HG03196 (cell line): ENCODE measurements around the gene CD300LB.
"Not testable (repeated sequence)": the region's sequence is repeated elsewhere in the genome, so short reads cannot be mapped to it uniquely, and the experiment has no call there.

Experiments
- ATAC-seq: cut with Tn5 transposase; IDR thresholded peaks from one replicate; pipeline ENCODE4 v1.9.1; 2021; ENCODE audit not compliant: unreplicated experiment

The CD300LB gene

DNA sequence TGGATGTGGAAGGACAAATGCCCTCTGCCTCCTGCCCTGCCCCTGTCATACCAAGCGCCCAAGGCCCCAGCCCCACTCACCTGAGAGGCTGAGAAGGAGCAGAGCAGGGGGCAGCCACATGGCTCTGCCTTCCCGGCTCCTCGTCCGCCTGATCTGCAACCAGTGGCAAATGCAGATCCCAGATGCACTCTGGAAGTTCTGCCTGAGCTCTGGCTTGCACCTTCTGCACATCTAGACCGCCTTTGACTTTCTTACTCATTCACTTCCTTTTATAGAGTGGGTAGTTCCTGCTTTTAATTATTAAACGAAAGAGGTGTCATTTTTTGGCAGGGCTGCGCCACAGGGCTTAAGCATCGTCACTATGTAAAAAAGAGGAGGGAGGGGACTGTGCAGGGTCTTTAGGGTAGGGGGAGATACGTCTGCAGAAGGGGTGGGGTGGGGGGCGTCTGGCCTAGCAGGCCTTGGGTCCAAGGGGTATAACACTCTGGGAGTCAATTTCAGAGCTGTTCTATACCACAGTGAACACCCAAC lies at the start of gene CD300LB:
TSS of gene CD300LB (minus strand) at position 245 of the 531 bp plus-strand sequence. CDS start at position 120, 125 bp downstream.
- no peak for ATAC-seq

DNA sequence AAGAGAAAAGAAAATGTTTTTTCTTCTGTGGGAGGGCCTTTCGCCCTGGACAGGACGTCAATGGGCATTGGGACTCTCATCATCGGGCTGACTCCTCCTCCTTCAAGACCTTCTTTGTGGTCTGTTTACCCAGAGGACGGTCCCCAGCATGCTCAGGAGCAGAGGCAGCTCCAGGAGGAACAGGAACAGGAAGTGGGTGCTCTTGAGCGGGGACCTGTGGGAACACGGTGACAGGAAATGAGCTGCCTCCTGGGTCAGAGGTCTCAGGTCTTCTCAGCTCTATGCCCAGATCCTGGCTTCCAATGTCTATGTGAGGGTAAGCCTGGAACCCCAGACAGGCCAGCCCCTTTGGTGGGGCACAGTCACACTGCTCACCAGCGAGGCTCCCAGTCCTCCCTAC lies 48.6 kb upstream of the CD300LB start:
- ATAC-seq = no peak

DNA sequence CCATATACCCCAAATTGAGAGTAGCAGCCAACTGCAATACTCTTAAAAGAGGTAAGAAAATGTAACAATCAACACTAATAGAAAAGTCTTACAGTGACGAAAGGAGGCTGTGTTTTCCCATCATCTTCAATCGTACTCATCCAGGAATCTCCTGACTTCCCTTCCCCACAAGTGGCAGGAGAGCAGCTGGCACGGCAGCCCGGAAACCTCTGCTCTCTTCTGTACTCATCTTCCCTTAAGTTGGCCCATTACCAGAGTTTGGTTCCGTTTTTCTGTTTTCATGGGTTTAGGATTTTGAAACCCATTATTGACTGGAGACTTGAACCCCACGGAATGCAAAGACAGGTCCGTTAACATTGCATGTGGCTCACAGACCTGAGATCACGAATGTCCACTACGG lies 47.7 kb upstream of the CD300LB start:
- no peak for ATAC-seq

- ATAC-seq = no peak
Observed at GRCh38 chr17:74574489-74575142, 43.3 kb upstream of the CD300LB start.

DNA sequence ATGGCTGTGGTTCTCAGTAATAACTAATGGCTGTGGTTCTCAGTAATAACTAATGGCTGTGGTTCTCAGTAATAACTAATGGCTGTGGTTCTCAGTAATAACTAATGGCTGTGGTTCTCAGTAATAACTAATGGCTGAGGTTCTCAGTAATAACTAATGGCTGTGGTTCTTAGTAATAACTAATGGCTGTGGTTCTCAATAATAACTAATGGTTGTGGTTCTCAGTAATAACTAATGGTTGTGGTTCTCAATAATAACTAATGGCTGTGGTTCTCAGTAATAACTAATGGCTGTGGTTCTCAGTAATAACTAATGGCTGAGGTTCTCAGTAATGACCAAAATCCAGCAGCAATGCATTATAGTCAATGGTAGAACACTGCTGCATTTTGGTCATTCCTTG lies 42.4 kb upstream of the CD300LB start:
- ATAC-seq = not testable (repeated sequence)

DNA sequence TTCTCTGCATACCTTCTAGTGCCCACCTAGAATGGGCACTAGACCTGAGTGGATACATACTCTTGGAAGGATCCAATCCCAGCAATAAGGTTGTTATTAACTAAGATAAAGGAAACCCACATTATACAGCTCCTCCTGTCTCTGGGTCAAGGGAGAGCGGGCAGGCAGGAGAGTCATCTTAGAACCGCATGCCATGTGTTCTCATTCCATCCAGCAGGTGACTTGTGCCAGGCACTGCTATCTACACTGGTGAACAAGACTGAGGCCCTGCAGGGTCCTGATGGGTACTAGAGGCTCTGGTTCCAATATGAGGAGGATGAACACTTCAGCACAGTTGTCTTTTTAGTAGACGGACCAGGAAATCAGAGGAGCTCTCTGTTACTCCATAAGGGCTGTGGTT lies 41.9 kb upstream of the CD300LB start:
- ATAC-seq = no peak

DNA sequence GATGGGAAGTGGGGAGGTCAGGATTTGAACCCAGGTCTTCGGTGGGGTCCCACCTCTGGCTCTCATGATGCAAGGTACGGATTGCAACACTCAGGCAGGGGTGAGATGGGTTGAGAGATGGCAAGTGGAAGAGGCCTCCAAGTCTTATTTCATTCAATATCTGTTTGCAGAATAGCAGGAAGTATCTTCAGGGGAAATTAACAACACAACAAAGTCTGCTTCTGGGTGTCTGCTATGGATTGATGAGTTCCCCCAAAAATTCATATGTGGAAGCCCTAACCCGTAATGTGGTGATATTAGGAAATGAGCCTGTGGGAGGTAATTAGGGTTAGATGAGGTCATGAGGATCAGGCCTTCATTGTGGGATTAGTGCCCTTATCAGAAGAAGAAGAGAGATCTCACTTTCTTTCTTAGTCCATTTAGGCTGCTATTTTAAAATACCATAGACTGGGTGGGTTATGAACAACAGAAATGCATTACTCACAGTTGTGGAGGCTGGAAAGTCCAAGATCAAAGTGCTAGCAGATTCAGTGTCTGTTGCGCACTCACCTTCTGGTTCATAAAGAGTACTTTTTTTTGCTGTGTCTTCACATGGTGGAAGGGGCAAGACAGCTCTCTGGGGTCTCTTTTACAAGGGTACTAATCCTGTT lies 40.5 kb upstream of the CD300LB start:
- no peak for ATAC-seq

DNA sequence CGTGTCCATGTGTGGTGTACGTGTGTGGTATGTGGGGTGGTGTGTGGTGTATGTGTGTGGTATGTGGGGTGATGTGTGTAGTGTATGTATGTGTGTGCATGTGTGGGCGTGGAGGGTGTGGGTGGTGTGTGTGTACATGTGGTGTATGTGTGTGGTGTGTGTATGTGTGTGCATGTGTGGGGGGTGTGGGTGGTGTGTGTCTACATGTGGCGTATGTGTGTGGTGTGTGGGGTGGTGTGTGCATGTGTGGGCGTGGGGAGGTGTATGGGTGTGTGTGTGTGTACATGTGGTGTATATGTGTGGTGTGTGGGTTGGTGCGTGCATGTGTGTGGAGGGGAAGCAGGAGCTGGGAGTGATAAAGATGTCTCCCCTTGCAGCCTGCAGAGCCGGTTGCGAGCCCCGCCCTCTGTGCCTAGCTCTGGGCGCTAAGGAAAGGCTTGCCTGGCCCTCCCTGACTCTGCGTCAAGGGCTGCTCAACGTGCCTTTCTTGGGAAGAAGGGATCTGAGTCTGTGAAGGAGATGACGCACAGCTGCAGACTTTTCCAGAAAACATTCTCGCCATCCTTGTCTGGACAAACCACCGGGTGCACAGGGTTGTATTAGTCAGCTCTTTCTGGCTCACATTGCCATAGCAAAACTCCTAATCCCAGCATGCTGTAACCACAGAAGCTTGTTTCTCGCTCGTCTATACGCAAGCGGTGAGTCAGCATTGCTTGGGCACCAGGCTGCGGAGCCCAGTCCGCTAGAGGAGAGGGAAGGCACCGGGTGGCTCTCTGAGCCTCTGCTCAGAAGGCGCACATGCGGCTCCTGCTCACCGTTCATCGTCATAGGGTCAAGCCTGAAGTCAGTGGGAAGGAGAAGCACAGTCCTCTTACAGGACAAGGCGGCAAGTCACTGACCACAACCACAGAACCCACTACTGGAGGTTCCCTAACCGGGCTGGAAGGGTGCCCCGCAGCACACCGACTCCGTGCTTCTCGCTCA lies 38.0 kb upstream of the CD300LB start:
- no peak for ATAC-seq

GRCh38 chr17:74568106-74568873 lies 37.0 kb upstream of the CD300LB start:
- ATAC-seq = no peak

DNA sequence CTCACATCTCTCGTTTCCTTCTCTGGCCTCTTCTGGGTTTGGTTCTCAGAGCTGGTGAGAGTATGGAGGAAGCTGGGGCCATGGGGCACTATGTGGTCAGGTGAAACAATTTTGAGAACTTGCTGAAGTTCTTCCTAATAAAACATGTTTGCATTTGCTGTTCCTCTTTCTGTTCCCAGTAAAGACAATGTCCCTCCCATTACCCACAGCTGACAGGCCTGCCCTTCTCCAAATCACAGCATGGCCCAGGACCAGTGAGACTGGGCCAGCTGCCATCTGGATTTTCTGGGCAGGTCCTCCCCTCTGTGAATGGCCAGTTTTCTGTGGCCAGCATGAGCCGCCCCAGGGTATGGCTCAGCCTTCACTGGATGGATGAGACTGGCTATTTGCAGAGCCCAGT lies 36.1 kb upstream of the CD300LB start, which contains the start of gene CD300H:
TSS of gene CD300H (minus strand) at position 113 of the 400 bp plus-strand sequence.
- no peak for ATAC-seq

DNA sequence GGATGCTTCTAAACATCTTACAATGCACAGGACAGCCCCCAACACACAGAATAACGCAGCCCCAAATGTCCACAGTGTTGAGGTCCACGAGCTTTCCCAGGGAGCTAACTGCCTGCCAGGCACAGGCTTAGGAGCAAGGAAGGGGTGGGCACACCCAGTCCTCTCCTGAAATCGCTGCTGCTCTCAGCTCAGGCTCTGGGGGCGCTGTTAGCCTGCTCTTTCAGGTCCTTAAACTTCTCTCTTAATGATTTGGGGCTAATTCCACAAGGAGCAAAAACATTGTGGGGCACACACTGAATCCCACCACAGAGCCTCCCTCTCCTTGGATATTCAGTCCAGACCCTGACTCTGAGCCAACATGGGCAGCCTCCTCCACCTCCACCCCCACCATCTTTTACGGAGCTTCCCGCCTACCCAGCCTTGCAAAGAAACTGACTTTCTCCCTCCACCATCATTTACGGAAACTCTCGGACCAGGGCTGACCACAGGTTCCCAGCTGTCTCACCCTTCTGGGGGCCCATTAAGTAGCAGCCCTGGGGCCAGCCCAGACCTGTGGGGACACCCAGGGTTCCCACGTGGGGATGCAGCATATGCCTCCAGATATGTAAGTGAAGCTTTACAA lies 35.0 kb upstream of the CD300LB start:
- no peak for ATAC-seq

DNA sequence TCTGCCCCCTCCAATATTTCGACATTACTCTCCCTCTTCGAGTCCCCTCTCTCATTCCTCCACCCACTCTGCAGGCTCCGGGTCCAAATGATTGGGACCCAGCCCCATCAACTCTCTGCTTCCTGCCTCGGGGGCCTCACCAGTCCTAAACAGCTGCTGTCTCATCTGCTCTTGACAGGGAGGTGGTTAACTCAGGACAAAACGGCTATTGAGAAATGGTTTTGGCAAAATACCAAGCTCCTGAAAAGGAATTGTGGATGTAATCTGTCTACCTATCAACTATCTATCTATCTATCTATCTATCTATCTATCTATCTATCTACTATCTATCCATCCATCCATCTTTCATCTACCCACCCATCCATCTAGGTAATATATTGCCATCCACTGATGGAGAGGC lies 33.9 kb upstream of the CD300LB start:
- ATAC-seq = no peak

GRCh38 chr17:74563358-74563757 lies 32.1 kb upstream of the CD300LB start:
- ATAC-seq = no peak

DNA sequence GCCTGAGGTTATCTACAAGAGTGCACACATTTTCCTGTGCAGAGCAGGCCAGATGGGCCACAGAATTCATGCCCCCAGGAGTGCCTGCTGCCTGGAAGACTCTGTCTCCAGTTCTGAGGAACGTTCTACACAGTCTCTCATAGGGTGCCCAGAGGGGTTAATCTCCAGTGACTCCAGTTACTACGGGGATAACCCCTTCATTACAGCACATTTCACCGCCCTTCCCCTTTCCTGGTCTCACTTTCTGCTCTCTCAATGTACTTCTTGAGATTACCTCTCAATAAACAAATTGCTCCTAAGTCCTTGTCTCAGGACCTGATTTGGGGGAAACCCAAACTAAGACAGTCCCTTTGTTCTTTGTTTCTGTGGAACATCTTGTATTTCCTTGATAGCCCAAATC lies 30.3 kb upstream of the CD300LB start:
- no peak for ATAC-seq

DNA sequence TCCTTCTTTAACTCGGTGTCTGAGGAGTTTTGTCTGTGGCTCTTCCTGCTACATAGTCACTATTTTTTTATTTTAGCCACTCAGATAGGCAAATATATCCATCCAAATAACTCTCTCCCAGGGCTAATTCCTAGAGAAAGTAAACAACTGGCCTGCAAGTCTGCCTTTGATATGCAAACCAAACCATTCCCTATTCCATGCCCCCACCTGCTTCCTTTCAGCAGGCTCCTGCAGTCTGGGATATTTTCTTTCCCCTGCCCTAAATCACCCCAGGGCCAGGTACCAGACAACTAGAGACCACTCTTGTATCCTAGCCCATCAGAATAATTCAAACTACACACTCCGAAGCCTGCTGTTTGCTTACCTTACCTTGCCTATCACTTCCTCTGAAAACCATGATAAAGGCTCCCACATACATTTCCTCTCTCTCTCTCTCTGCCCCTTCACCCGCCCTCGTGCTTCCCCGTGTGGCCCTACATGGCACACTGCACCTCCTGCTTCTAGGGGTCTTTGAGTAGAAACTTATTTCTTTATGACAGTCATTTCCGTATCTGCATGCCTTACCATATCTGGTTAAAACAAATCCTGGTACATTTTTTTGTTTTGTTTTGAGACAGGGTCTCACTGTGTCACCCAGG lies 27.7 kb upstream of the CD300LB start:
- ATAC-seq = no peak

- not testable (repeated sequence) for ATAC-seq
Observed at GRCh38 chr17:74558402-74558801, 27.1 kb upstream of the CD300LB start.

GRCh38 chr17:74555427-74555940 lies 24.2 kb upstream of the CD300LB start:
- ATAC-seq = no peak

- ATAC-seq = no peak
Observed at GRCh38 chr17:74554909-74555308, 23.6 kb upstream of the CD300LB start.

- ATAC-seq = no peak
Observed at GRCh38 chr17:74552037-74552436, 20.8 kb upstream of the CD300LB start.
